Osteoblast (primary cell): ENCODE measurements around the gene SDR39U1. TPM values are rescaled to one million over a fixed set of nuclear protein-coding genes. Genes with fewer than 3 reads are reported as not detected.
A peak's percentile ranks its signal among the peaks of the same experiment; 100 is the strongest.

Source experiments
- DNase-seq: peaks from one replicate; pipeline ENCODE4 v3.0.0; 2011; ENCODE audit warnings: low spot score, mixed read lengths; ENCODE audit not compliant: insufficient read length; ENCODE audit errors: missing footprints
- H2AFZ ChIP-seq: 2 replicates; pipeline ENCODE4 v1.6.0; 2011; ENCODE audit warnings: mild to moderate bottlenecking, low read length
- H3K27ac ChIP-seq: 2 replicates; pipeline ENCODE4 v1.5.1; 2011; ENCODE audit warnings: mild to moderate bottlenecking, low read depth, low read length, moderate library complexity
- H3K27me3 ChIP-seq: 2 replicates; pipeline ENCODE4 v1.6.0; 2012; ENCODE audit warnings: mild to moderate bottlenecking, control low read depth, inconsistent platforms, low read length, moderate library complexity; ENCODE audit not compliant: insufficient read depth
- H3K36me3 ChIP-seq: 2 replicates; pipeline ENCODE4 v1.5.1; 2011; ENCODE audit warnings: mild to moderate bottlenecking, low read length, control low read depth, moderate library complexity; ENCODE audit not compliant: insufficient read depth
- H3K4me1 ChIP-seq: 2 replicates; pipeline ENCODE4 v1.5.1; 2011; ENCODE audit warnings: mild to moderate bottlenecking, low read length, control low read depth, moderate library complexity; ENCODE audit not compliant: insufficient read depth
- H3K4me2 ChIP-seq: 2 replicates; pipeline ENCODE4 v1.6.0; 2011; ENCODE audit warnings: mild to moderate bottlenecking, low read length; ENCODE audit not compliant: insufficient read depth
- H3K4me3 ChIP-seq: fragments of 200-600 bp; sonication (generic); 3 replicates; pipeline ENCODE4 v1.5.1; 2012; ENCODE audit warnings: mild to moderate bottlenecking, low read length, inconsistent platforms; ENCODE audit not compliant: insufficient read depth
- H3K79me2 ChIP-seq: 2 replicates; pipeline ENCODE4 v1.6.0; 2012; ENCODE audit warnings: mild to moderate bottlenecking, low read length, control low read depth, inconsistent platforms; ENCODE audit not compliant: insufficient read depth
- H3K9me3 ChIP-seq: 2 replicates; pipeline ENCODE4 v1.5.1; 2011; ENCODE audit warnings: low read depth, low read length, control low read depth
- H4K20me1 ChIP-seq: 2 replicates; pipeline ENCODE4 v1.6.0; 2012; ENCODE audit warnings: mild to moderate bottlenecking, low read length, control low read depth; ENCODE audit not compliant: insufficient read depth
- total RNA-seq: library from RNA; depleted of rRNA; stranded (reverse); fragments of >200 nt; gene quantifications from 2 replicates; pipeline ENCODE4 v1.2.3, GENCODE V29; 2012
- TF ChIP-seq, protein P1 (sequence below): IDR thresholded peaks from 2 replicates; pipeline ENCODE4 v1.5.1; 2011; ENCODE audit warnings: mild to moderate bottlenecking, low read depth, low read length, moderate library complexity; ENCODE audit errors: extremely low read depth

The SDR39U1 gene
- total RNA-seq, 1 donor: 11.6 TPM

DNA sequence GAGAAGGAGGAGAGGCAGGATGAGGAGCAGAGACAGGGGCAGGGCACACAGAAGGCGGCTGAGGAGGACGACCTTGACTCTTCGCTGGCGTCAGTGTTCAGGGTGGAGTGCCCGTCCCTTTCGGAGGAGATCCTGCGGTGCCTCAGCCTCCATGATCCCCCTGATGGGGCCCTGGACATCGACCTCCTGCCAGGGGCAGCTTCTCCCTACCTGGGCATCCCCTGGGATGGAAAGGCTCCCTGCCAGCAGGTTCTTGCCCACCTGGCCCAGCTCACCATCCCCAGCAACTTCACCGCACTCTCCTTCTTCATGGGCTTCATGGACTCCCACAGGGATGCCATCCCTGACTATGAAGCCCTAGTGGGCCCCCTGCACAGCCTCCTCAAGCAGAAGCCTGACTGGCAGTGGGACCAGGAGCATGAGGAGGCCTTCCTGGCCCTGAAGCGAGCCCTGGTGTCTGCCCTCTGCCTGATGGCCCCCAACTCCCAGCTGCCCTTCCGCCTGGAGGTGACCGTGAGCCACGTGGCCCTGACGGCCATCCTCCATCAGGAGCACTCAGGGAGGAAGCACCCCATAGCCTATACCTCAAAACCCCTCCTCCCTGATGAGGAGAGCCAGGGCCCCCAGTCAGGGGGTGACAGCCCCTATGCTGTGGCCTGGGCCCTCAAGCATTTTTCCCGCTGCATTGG, 27.7 kb downstream of the SDR39U1 start:
- H3K4me3 ChIP-seq: no peak overlapping the region
- H3K9me3 ChIP-seq: no peaks in the 10 kb centered on the region
- DNase-seq: no peak
- no peaks in the 10 kb centered on the region for H3K79me2 ChIP-seq
- peaks cover 9% of the 10 kb centered on the region for H3K4me1 ChIP-seq
- H3K27me3 ChIP-seq: no peaks in the 10 kb centered on the region
- H3K4me2 ChIP-seq: no peak overlapping the region
- TF ChIP-seq, protein P1, sequence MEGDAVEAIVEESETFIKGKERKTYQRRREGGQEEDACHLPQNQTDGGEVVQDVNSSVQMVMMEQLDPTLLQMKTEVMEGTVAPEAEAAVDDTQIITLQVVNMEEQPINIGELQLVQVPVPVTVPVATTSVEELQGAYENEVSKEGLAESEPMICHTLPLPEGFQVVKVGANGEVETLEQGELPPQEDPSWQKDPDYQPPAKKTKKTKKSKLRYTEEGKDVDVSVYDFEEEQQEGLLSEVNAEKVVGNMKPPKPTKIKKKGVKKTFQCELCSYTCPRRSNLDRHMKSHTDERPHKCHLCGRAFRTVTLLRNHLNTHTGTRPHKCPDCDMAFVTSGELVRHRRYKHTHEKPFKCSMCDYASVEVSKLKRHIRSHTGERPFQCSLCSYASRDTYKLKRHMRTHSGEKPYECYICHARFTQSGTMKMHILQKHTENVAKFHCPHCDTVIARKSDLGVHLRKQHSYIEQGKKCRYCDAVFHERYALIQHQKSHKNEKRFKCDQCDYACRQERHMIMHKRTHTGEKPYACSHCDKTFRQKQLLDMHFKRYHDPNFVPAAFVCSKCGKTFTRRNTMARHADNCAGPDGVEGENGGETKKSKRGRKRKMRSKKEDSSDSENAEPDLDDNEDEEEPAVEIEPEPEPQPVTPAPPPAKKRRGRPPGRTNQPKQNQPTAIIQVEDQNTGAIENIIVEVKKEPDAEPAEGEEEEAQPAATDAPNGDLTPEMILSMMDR: no peak
- no peaks in the 10 kb centered on the region for H3K36me3 ChIP-seq
- no peaks in the 10 kb centered on the region for H4K20me1 ChIP-seq
- no peak overlapping the region for H2AFZ ChIP-seq
- no peak overlapping the region for H3K27ac ChIP-seq

DNA sequence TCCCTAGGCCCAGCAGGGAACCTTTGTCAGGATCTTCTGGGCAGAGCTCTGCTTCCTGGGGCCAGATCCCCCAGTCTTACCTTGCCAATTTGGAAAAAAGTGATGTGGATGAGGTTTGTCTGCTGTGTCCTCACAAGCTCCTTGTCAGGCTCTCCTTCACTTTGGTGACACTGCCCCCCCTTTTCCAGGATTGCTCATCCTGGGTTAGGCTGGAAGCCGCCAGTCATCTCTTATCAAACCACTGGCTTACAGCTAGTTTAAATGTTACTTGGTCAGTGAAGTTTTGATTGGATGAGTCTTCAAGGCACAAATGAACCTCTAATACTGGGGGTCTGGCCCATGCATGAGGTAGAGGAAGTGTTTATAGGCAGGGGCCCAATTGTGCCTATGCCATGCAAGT, 28.5 kb downstream of the SDR39U1 start:
- Histone ChIP-seq H2AFZ (no peak overlapping the region), H3K9me3 (no peaks in the 10 kb centered on the region), H3K27me3 (no peaks in the 10 kb centered on the region), H3K4me1 (peaks cover 8% of the 10 kb centered on the region), H4K20me1 (no peaks in the 10 kb centered on the region), H3K36me3 (no peaks in the 10 kb centered on the region), H3K79me2 (no peaks in the 10 kb centered on the region), H3K4me3 (no peak overlapping the region), H3K27ac (no peak overlapping the region), H3K4me2 (no peak overlapping the region)
- no peak for DNase-seq
- TF ChIP-seq, protein P1: no peak

DNA sequence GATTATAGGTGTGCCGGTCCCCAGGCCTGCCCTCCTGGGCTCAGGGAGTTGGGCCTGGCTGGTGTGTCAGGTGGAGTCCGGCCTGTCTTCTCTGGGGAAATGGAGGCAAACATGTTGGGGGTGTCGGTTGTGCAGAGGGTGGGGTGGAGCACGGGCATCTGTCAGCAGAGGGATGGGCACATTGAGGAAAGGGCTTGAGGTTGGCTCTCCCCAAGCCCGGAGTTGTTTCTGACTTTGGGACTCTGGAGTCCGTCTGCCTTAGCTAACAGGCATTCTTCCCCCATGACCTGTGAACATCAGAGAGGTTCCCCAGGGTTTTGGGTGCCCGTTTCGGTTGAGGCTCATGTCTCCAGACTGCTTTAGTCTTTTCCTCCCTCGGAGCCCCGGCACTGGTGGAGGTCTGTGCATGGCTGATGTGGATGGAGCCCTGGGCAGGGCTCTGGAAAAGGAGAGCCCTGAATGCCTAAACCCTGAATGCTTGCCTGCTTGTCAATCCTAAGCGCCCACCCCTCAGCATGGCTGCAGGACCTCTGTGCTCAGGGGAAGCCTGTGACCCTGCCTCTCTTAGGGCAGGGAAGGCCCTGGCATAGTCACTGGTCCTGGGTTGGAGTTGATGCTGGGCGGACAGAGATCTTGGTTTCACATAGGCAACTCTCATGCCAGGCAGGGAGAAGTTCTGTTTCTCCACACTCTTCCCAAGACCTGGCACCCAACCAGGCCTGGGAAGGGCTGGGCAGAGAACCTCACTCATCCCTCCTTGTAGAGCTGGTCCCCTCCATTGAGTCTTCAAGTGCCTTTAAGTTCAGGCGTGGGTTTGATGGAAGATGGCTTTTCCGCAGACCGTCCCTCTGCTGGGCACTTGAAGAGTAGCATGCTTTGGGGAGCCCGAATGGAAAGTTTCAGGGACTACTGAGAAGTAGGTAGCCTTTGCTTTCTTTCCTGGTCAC, 30.9 kb downstream of the SDR39U1 start:
- peak; percentile 93 for DNase-seq
- H4K20me1 ChIP-seq: no peaks in the 10 kb centered on the region
- no peaks in the 10 kb centered on the region for H3K79me2 ChIP-seq
- no peak overlapping the region for H3K27ac ChIP-seq
- H2AFZ ChIP-seq: no peak overlapping the region
- H3K27me3 ChIP-seq: no peaks in the 10 kb centered on the region
- no peaks in the 10 kb centered on the region for H3K36me3 ChIP-seq
- H3K4me2 ChIP-seq: no peak overlapping the region
- no peak overlapping the region for H3K4me3 ChIP-seq
- no peaks in the 10 kb centered on the region for H3K9me3 ChIP-seq
- no peaks in the 10 kb centered on the region for H3K4me1 ChIP-seq
- TF ChIP-seq, protein P1: peak; percentile 76

DNA sequence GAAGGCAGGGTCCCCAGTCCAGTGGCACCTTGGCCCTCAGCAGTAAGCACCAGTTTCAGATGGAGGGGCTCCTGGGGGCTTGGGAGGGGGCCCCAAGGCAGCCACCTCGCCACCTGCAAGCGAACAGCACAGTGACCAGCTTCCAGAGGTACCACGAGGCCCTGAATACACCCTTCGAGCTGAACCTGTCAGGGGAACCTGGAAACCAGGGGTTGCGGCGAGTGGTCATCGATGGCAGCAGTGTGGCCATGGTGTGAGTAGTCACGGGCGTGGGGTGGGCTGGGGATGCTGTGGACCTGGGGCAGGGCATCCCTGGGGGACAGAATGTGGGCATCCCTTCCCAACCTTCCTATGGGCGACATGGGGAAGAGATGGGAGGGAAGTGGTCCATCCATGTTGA, 32.6 kb downstream of the SDR39U1 start:
- Histone ChIP-seq H3K4me1 (no peaks in the 10 kb centered on the region), H3K4me2 (no peak overlapping the region), H3K4me3 (no peak overlapping the region), H3K79me2 (no peaks in the 10 kb centered on the region), H3K27ac (no peak overlapping the region), H3K27me3 (no peaks in the 10 kb centered on the region), H2AFZ (no peak overlapping the region), H3K9me3 (no peaks in the 10 kb centered on the region), H4K20me1 (no peaks in the 10 kb centered on the region), H3K36me3 (no peaks in the 10 kb centered on the region)
- DNase-seq: no peak
- TF ChIP-seq, protein P1: no peak
